IMR-90 (cell line): ENCODE data around the gene PLPP4. TPM values are rescaled to one million over a fixed set of nuclear protein-coding genes. Genes with fewer than 3 reads are reported as not detected.

ENCODE experiments used
- ATAC-seq: fragments of 200-7000 bp; cut with Tn5 transposase; 2 replicates; pipeline ENCODE4 v1.9.1; 2020; ENCODE audit warnings: low read depth, mild to moderate bottlenecking, moderate library complexity
- BruUV-seq: library from RNA; stranded (reverse); fragments of 400-500 nt; replicated peaks from 2 replicates; lab custom pipeline; 2021; lab: Mats Ljungman, UMichigan
- CTCF ChIA-PET: fragments of 300-600 bp; formaldehyde crosslinking; extraction: SDS; loops from one replicate; lab custom pipeline; 2021; ENCODE audit warnings: antibody characterized with exemption; lab: Yijun Ruan, JAX
- POLR2A ChIA-PET: fragments of 300-600 bp; sonication (Branson Sonifier 250); formaldehyde crosslinking; loops from one replicate; lab custom pipeline; 2022; ENCODE audit warnings: antibody characterized with exemption; ENCODE audit not compliant: unreplicated experiment; lab: Charles Lee
- DNase-seq: peaks from one replicate; pipeline ENCODE4 v3.0.0; 2013
- H2AFZ ChIP-seq: replicated peaks from 2 replicates; pipeline ENCODE3; 2013; ENCODE audit warnings: low read length, mild to moderate bottlenecking; ENCODE audit not compliant: poor library complexity
- H2AK5ac ChIP-seq: 2 replicates; pipeline ENCODE4 v1.6.1; 2013; ENCODE audit warnings: low read depth, low read length, inconsistent platforms
- H2AK9ac ChIP-seq: replicated peaks from 2 replicates; pipeline ENCODE3; 2013; ENCODE audit warnings: mild to moderate bottlenecking, low read depth, low read length, moderate library complexity; ENCODE audit not compliant: poor library complexity
- H2BK120ac ChIP-seq: 2 replicates; pipeline ENCODE4 v1.6.1; 2013; ENCODE audit warnings: low read depth, low read length, inconsistent platforms
- H2BK15ac ChIP-seq: 3 replicates; pipeline ENCODE4 v1.6.1; 2013; ENCODE audit warnings: low read depth, low read length, inconsistent platforms
- H2BK20ac ChIP-seq: 2 replicates; pipeline ENCODE4 v1.6.1; 2013; ENCODE audit warnings: low read depth, mild to moderate bottlenecking, inconsistent platforms, low read length, moderate library complexity
- H2BK5ac ChIP-seq: 2 replicates; pipeline ENCODE4 v1.6.1; 2013; ENCODE audit warnings: mild to moderate bottlenecking, low read depth, low read length, inconsistent platforms; ENCODE audit not compliant: poor library complexity, severe bottlenecking
- H3K14ac ChIP-seq: replicated peaks from 2 replicates; pipeline ENCODE4 v1.6.1; 2013; ENCODE audit warnings: low read depth, low read length, inconsistent platforms
- H3K18ac ChIP-seq: 2 replicates; pipeline ENCODE4 v1.6.1; 2013; ENCODE audit warnings: low read depth, low read length, control low read depth
- H3K23ac ChIP-seq: 2 replicates; pipeline ENCODE4 v1.6.1; 2013; ENCODE audit warnings: low read depth, low read length, inconsistent platforms
- H3K27ac ChIP-seq: 2 replicates; pipeline ENCODE4 v1.5.1; 2013; ENCODE audit warnings: mild to moderate bottlenecking, control low read depth, low read length; ENCODE audit not compliant: insufficient read depth
- H3K27me3 ChIP-seq: 2 replicates; pipeline ENCODE4 v1.6.1; 2013; ENCODE audit warnings: low read length; ENCODE audit not compliant: control insufficient read depth, insufficient read depth
- H3K36me3 ChIP-seq: 2 replicates; pipeline ENCODE4 v1.6.1; 2013; ENCODE audit warnings: low read length, mixed read lengths; ENCODE audit not compliant: control insufficient read depth, insufficient read depth
- H3K4ac ChIP-seq: 2 replicates; pipeline ENCODE4 v1.6.1; 2013; ENCODE audit warnings: low read depth, low read length, inconsistent platforms
- H3K4me1 ChIP-seq: 2 replicates; pipeline ENCODE4 v1.6.1; 2013; ENCODE audit warnings: low read length, mixed read lengths; ENCODE audit not compliant: control insufficient read depth, insufficient read depth
- H3K4me2 ChIP-seq: 2 replicates; pipeline ENCODE4 v1.6.1; 2013; ENCODE audit warnings: low read depth, mild to moderate bottlenecking, control low read depth, low read length, moderate library complexity
- H3K4me3 ChIP-seq: 2 replicates; pipeline ENCODE4 v1.5.1; 2013; ENCODE audit warnings: low read depth, mild to moderate bottlenecking, control low read depth, low read length, moderate library complexity; ENCODE audit not compliant: insufficient read depth
- H3K56ac ChIP-seq: 2 replicates; pipeline ENCODE4 v1.6.1; 2013; ENCODE audit warnings: low read length, inconsistent platforms; ENCODE audit not compliant: insufficient read depth; ENCODE audit errors: extremely low read depth
- H3K79me1 ChIP-seq, 2 experiments: 2 replicates each; pipeline ENCODE4 v1.6.1; 2013; ENCODE audit warnings: low read length in 2 of 2, inconsistent platforms in 1 of 2, low read depth in 1 of 2
- H3K9ac ChIP-seq: 2 replicates; pipeline ENCODE4 v1.6.1; 2013; ENCODE audit warnings: low read depth, low read length, control low read depth
- H3K9me1 ChIP-seq: 2 replicates; pipeline ENCODE4 v1.6.1; 2013; ENCODE audit warnings: low read length, inconsistent platforms; ENCODE audit not compliant: insufficient read depth
- H3K9me3 ChIP-seq: 2 replicates; pipeline ENCODE4 v1.6.1; 2013; ENCODE audit warnings: low read length; ENCODE audit not compliant: control insufficient read depth, insufficient read depth
- H4K20me1 ChIP-seq: 2 replicates; pipeline ENCODE4 v1.6.1; 2013; ENCODE audit warnings: low read length, inconsistent platforms; ENCODE audit not compliant: insufficient read depth
- H4K5ac ChIP-seq: 2 replicates; pipeline ENCODE4 v1.6.1; 2013; ENCODE audit warnings: mild to moderate bottlenecking, low read depth, low read length, control low read depth
- H4K8ac ChIP-seq, 2 experiments: 2 replicates each; pipeline ENCODE4 v1.6.1; 2013; ENCODE audit warnings: low read depth in 2 of 2, low read length in 2 of 2, control low read depth in 1 of 2, inconsistent platforms in 1 of 2
- H4K91ac ChIP-seq: 2 replicates; pipeline ENCODE4 v1.6.1; 2013; ENCODE audit warnings: low read depth, low read length, inconsistent platforms; ENCODE audit not compliant: insufficient read depth
- BHLHE40 ChIP-seq: fragments of 150-350 bp; IDR thresholded peaks from 2 replicates; pipeline ENCODE4 v1.6.1; 2016; ENCODE audit warnings: mild to moderate bottlenecking, low read depth, low read length
- CEBPB ChIP-seq: IDR thresholded peaks from 2 replicates; pipeline ENCODE4 v1.6.1; 2012; ENCODE audit warnings: low read depth, low read length, improper control_type of control experiment
- MXI1 ChIP-seq: IDR thresholded peaks from 2 replicates; pipeline ENCODE4 v1.6.1; 2012; ENCODE audit warnings: low read depth, mild to moderate bottlenecking, low read length, moderate library complexity, borderline replicate concordance
- POLR2A ChIP-seq: IDR thresholded peaks from 2 replicates; pipeline ENCODE4 v1.6.1; 2012; ENCODE audit warnings: mild to moderate bottlenecking, low read depth, low read length
- RAD21 ChIP-seq: IDR thresholded peaks from 2 replicates; pipeline ENCODE4 v1.6.1; 2012; ENCODE audit warnings: low read length, improper control_type of control experiment
- RFX5 ChIP-seq: IDR thresholded peaks from 2 replicates; pipeline ENCODE4 v1.8.0; 2012; ENCODE audit warnings: low read depth, mild to moderate bottlenecking, low read length, moderate library complexity
- SMC3 ChIP-seq: fragments of 150-350 bp; IDR thresholded peaks from 2 replicates; pipeline ENCODE4 v1.6.1; 2016; ENCODE audit warnings: low read depth, mild to moderate bottlenecking, antibody characterized with exemption, low read length, moderate library complexity
- WGBS, 2 experiments: methylation state at CpG; one replicate each; pipeline versions ENCODE4 v1.1.5 to v1.1.7; 2013; ENCODE audit warnings: missing lambda C conversion rate in 2 of 2; ENCODE audit not compliant: insufficient read length in 1 of 2; ENCODE audit errors: extremely low coverage in 2 of 2; 5-methylcytosine and 5-hydroxymethylcytosine counted together
- dilution Hi-C: fragments of 300-500 bp; cut with HindIII; formaldehyde crosslinking; loops from one replicate; pipeline ENCODE4 v1.14.3; 2018; ENCODE audit warnings: low sequenced_read_pairs; ENCODE audit not compliant: unreplicated experiment
- in situ Hi-C: fragments of 300-500 bp; cut with MboI; formaldehyde crosslinking; loops from 3 replicates; pipeline ENCODE4 v1.14.3; 2019; ENCODE audit warnings: low sequenced_read_pairs, inconsistent platforms, mixed read lengths
- intact Hi-C: fragments of 100-400 bp; cut with micrococcal nuclease; formaldehyde crosslinking; loops from 2 replicates; pipeline ENCODE4 v1.10.0; 2022
- polyA plus RNA-seq, 3 experiments: library from polyadenylated mRNA; depleted of rRNA; stranded (reverse); fragments of >200 nt; gene quantifications; 2 replicates each; pipeline ENCODE4 v1.2.3, GENCODE V29; 2012; ENCODE audit warnings: low replicate concordance in 1 of 3
- total RNA-seq: library from RNA; depleted of rRNA; stranded (reverse); fragments of >200 nt; gene quantifications from 2 replicates; pipeline ENCODE4 v1.2.3, GENCODE V29; 2012
- TF ChIP-seq, protein P1 (sequence below): conservative IDR thresholded peaks from 2 replicates; pipeline ENCODE4 v1.5.1; 2012; ENCODE audit warnings: mild to moderate bottlenecking, low read depth, low read length, improper control_type of control experiment

Gene PLPP4
- total and polyA plus RNA-seq, 2 of the 4 experiments (the other 2 are of a cell fraction): 0.18 to 0.60 TPM

GRCh38 chr10:120460186-120460585, 3.2 kb downstream of the PLPP4 start:
- ChIA-PET POLR2A (no interaction called here), CTCF (interaction anchor here (1.0 kb wide), 1 partner anchor 36 kb away, joined by 3 read pairs; no protein-coding TSS in a partner anchor)
- no peak overlapping the region for H3K27ac ChIP-seq
- no peak overlapping the region for H2BK120ac ChIP-seq
- no peak overlapping the region for H2BK20ac ChIP-seq
- TF ChIP-seq BHLHE40 (no peak), RFX5 (no peak), POLR2A (no peak), RAD21 (no peak), CEBPB (no peak), SMC3 (no peak), MXI1 (no peak)
- TF ChIP-seq, protein P1, sequence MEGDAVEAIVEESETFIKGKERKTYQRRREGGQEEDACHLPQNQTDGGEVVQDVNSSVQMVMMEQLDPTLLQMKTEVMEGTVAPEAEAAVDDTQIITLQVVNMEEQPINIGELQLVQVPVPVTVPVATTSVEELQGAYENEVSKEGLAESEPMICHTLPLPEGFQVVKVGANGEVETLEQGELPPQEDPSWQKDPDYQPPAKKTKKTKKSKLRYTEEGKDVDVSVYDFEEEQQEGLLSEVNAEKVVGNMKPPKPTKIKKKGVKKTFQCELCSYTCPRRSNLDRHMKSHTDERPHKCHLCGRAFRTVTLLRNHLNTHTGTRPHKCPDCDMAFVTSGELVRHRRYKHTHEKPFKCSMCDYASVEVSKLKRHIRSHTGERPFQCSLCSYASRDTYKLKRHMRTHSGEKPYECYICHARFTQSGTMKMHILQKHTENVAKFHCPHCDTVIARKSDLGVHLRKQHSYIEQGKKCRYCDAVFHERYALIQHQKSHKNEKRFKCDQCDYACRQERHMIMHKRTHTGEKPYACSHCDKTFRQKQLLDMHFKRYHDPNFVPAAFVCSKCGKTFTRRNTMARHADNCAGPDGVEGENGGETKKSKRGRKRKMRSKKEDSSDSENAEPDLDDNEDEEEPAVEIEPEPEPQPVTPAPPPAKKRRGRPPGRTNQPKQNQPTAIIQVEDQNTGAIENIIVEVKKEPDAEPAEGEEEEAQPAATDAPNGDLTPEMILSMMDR: no peak
- dilution Hi-C loops (no loop called here), in situ Hi-C loops (no loop called here), intact Hi-C loops (no loop called here)
- H2AK5ac ChIP-seq: no peak overlapping the region
- H3K4me1 ChIP-seq: no peaks in the 10 kb centered on the region
- H3K4me3 ChIP-seq: no peak overlapping the region
- no peak overlapping the region for H4K91ac ChIP-seq
- no peak overlapping the region for H3K4me2 ChIP-seq
- H2BK5ac ChIP-seq: no peak overlapping the region
- H3K18ac ChIP-seq: no peak overlapping the region
- no TSS peak for BruUV-seq
- no peak for ATAC-seq
- no peak overlapping the region for H3K4ac ChIP-seq
- no peak overlapping the region for H2AFZ ChIP-seq
- H3K14ac ChIP-seq: no peak overlapping the region
- H4K5ac ChIP-seq: no peak overlapping the region
- no peak overlapping the region for H4K8ac ChIP-seq
- H3K56ac ChIP-seq: no peak overlapping the region
- no peaks in the 10 kb centered on the region for H3K36me3 ChIP-seq
- no peaks in the 10 kb centered on the region for H3K27me3 ChIP-seq
- no peak overlapping the region for H2AK9ac ChIP-seq
- H3K79me1 ChIP-seq: no peaks in the 10 kb centered on the region
- no CpG with 5 or more reads among the region's 1 CpG for WGBS, 2 experiments
- H3K9me1 ChIP-seq: no peaks in the 10 kb centered on the region
- no peak overlapping the region for H3K23ac ChIP-seq
- H3K9me3 ChIP-seq: peaks cover 16% of the 10 kb centered on the region
- no peak for DNase-seq
- H4K20me1 ChIP-seq: no peaks in the 10 kb centered on the region
- H2BK15ac ChIP-seq: no peak overlapping the region
- no peak overlapping the region for H3K9ac ChIP-seq
